H1 (cell line): Measurements from ENCODE around the gene KLHL2.

Experiments
- CTCF ChIP-seq, 3 experiments: IDR thresholded peaks; 1 replicate in 2 of 3; 2 replicates in 1 of 3; pipeline versions ENCODE4 v1.5.1 to v1.6.1; 2011; ENCODE audit warnings: low read length in 3 of 3, mild to moderate bottlenecking in 3 of 3, inconsistent platforms in 2 of 3, low read depth in 1 of 3, moderate library complexity in 1 of 3; ENCODE audit not compliant: insufficient read depth in 1 of 3; ENCODE audit errors: control extremely low read depth in 1 of 3
- EP300 ChIP-seq, 2 experiments: IDR thresholded peaks; 1 replicate in 1 of 2; 2 replicates in 1 of 2; pipeline ENCODE4 v1.6.1; 2011 to 2012; ENCODE audit warnings: low read depth in 2 of 2, low read length in 2 of 2, mild to moderate bottlenecking in 2 of 2, borderline replicate concordance in 1 of 2, inconsistent platforms in 1 of 2, moderate library complexity in 1 of 2

GRCh38 chr4:165203541-165204461, 3.6 kb upstream of the KLHL2 start:
- TF ChIP-seq CTCF (IDR thresholded peaks at IDR 0.05; ENCODE audit: control extremely low read depth in 1 of 3, insufficient read depth in 1 of 3, low read depth in 1 of 3, low read length in 3 of 3) (no peak), EP300 (IDR thresholded peaks at IDR 0.05; ENCODE audit: borderline replicate concordance in 1 of 2, low read depth in 2 of 2, low read length in 2 of 2) (no peak)
